Measurements from ENCODE around the gene SRM. TPM values are rescaled to one million over a fixed set of nuclear protein-coding genes. Genes with fewer than 3 reads are reported as not detected.
"Not testable (repeated sequence)": the region's sequence is repeated elsewhere in the genome, so short reads cannot be mapped to it uniquely, and the experiment has no call there.

SRM gene
- total and polyA plus RNA-seq, 8 donors = 35.2 to 123 (median 55.1) TPM

- Histone ChIP-seq H3K36me3 (peaks cover 0 to 41% of the 10 kb centered on the region in 2 donors), H3K27me3 (no peaks in the 10 kb centered on the region), H3K4me1 (peaks cover 9 to 19% of the 10 kb centered on the region in 2 donors), H3K9me3 (no peaks in the 10 kb centered on the region), H3K27ac (peak overlapping the region; percentile 79 to 81), H3K4me3 (peak overlapping the region; percentile 69 to 100)
- DNase-seq (no peak), ATAC-seq (no peak)
- intact Hi-C loops (cut with DNase I) = no loop called here
- TF ChIP-seq, protein P1, sequence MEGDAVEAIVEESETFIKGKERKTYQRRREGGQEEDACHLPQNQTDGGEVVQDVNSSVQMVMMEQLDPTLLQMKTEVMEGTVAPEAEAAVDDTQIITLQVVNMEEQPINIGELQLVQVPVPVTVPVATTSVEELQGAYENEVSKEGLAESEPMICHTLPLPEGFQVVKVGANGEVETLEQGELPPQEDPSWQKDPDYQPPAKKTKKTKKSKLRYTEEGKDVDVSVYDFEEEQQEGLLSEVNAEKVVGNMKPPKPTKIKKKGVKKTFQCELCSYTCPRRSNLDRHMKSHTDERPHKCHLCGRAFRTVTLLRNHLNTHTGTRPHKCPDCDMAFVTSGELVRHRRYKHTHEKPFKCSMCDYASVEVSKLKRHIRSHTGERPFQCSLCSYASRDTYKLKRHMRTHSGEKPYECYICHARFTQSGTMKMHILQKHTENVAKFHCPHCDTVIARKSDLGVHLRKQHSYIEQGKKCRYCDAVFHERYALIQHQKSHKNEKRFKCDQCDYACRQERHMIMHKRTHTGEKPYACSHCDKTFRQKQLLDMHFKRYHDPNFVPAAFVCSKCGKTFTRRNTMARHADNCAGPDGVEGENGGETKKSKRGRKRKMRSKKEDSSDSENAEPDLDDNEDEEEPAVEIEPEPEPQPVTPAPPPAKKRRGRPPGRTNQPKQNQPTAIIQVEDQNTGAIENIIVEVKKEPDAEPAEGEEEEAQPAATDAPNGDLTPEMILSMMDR (IDR thresholded peaks at IDR 0.05) = no peak
These were observed 39.1 kb upstream of the SRM start for GRCh38 chr1:11098931-11099309.

GRCh38 chr1:11083784-11084183 is 24.0 kb upstream of the SRM start:
- H3K4me1 ChIP-seq; ATAC-seq; H3K4me3 ChIP-seq; DNase-seq; H3K27me3 ChIP-seq; intact Hi-C loops (cut with DNase I); H3K9me3 ChIP-seq; H3K27ac ChIP-seq: not testable (repeated sequence)
- H3K36me3 ChIP-seq = peaks cover 14 to 83% of the 10 kb centered on the region in 2 donors

GRCh38 chr1:11080931-11081330 is 21.1 kb upstream of the SRM start:
- H3K4me3 ChIP-seq = no peak overlapping the region
- H3K9me3 ChIP-seq = no peaks in the 10 kb centered on the region
- no peaks in the 10 kb centered on the region for H3K4me1 ChIP-seq
- intact Hi-C loops (cut with DNase I) = no loop called here
- H3K36me3 ChIP-seq = peaks cover 0 to 84% of the 10 kb centered on the region in 2 donors
- DNase-seq = peak in 1 of 4 donors; percentile 4
- no peak for ATAC-seq
- TF ChIP-seq, protein P1 (IDR thresholded peaks at IDR 0.05) = no peak
- H3K27ac ChIP-seq = no peak overlapping the region
- H3K27me3 ChIP-seq = no peaks in the 10 kb centered on the region

DNA sequence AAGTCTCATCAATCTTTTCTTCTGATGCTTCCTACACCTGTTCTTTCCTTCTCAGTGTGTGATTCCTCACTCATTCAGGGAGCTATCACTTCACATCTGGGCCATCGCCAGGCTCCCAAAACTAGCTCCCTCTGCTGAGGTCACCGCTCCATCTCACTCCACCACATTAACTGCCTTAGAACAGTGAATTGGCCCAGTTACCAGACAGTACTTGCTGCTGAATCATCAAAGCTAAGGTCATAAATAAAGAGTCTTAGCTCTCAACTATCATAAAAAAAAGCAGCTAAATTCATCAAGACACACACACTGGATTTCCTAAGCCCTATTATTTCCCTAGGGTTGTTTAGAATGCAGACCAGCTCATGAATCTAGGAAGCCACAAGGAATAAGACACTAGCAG is 18.8 kb upstream of the SRM start:
- Histone ChIP-seq H3K4me3 (no peak overlapping the region), H3K36me3 (peaks cover 0 to 99% of the 10 kb centered on the region in 2 donors), H3K27me3 (no peaks in the 10 kb centered on the region), H3K4me1 (no peaks in the 10 kb centered on the region), H3K27ac (no peak overlapping the region), H3K9me3 (no peaks in the 10 kb centered on the region)
- TF ChIP-seq, protein P1 (IDR thresholded peaks at IDR 0.05) = no peak
- DNase-seq (no peak), ATAC-seq (no peak)
- intact Hi-C loops (cut with DNase I) = no loop called here

DNA sequence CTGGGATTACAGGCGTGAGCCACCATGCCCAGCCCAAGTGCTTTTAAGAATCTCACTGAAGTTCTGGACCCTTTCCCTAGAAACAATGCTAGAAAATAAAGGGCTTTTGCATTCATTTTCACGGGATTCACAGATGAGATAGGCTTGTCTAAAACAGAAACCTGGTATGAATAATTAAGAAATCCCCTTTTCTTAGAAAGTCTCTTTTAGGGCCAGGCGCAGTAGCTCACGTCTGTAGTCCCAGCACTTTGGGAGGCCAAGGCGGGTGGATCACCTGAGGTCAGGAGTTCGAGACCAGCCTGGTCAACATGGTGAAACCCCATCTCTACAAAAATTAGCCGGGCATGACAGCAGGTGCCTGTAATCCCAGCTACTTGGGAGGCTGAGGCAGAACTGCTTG is 13.6 kb upstream of the SRM start:
- H3K9me3 ChIP-seq; H3K27me3 ChIP-seq; DNase-seq; H3K27ac ChIP-seq; ATAC-seq; intact Hi-C loops (cut with DNase I); H3K4me3 ChIP-seq; H3K4me1 ChIP-seq: not testable (repeated sequence)
- peaks cover 0 to 100% of the 10 kb centered on the region in 2 donors for H3K36me3 ChIP-seq

GRCh38 chr1:11072216-11072917 is 12.5 kb upstream of the SRM start:
- Histone ChIP-seq H3K36me3 (peaks cover 0 to 100% of the 10 kb centered on the region in 2 donors), H3K27me3 (no peaks in the 10 kb centered on the region), H3K27ac (no peak overlapping the region), H3K9me3 (no peaks in the 10 kb centered on the region), H3K4me1 (no peaks in the 10 kb centered on the region), H3K4me3 (no peak overlapping the region)
- no peak for ATAC-seq
- TF ChIP-seq, protein P1 (IDR thresholded peaks at IDR 0.05) = no peak
- no peak for DNase-seq
- intact Hi-C loops (cut with DNase I) = no loop called here

Data from left lung (tissue), 10 donors.